Measurements from ENCODE around the gene TMPRSS3. TPM values are rescaled to one million over a fixed set of nuclear protein-coding genes. Genes with fewer than 3 reads are reported as not detected.
A peak's percentile ranks its signal among the peaks of the same experiment; 100 is the strongest.

Gene TMPRSS3
- total and polyA plus RNA-seq, 9 of the 15 experiments (the other 6 are each of a cell fraction or from before 2014, with no cell fraction given) = 0.07 TPM; not detected in 8

GRCh38 chr21:42341776-42342542 lies 53.9 kb downstream of the TMPRSS3 start:
- Histone ChIP-seq H3K9ac (ENCODE audit: insufficient read depth in 1 of 2, low read depth in 2 of 2, low read length in 2 of 2) (no peak overlapping the region), H3K4me1 (replicated peaks in 1 of 2; ENCODE audit: control insufficient read depth in 2 of 2, insufficient read depth in 2 of 2, low read length in 2 of 2) (peaks cover 0 to 7% of the 10 kb centered on the region in 2 experiments; a peak in 1 of 5 replicates), H3K36me3 (ENCODE audit: control insufficient read depth, insufficient read depth, low read length) (no peaks in the 10 kb centered on the region), H3K4me3 (no peak overlapping the region), H3K27ac (ENCODE audit: extremely low read depth, low read depth, low read length) (no peak overlapping the region), H3K4me2 (ENCODE audit: insufficient read depth, low read length) (no peak overlapping the region), H4K20me1 (replicated peaks; ENCODE audit: control insufficient read depth, insufficient read depth, low read length) (no peaks in the 10 kb centered on the region), H2AFZ (ENCODE audit: low read depth, low read length) (no peak overlapping the region), H3K9me1 (ENCODE audit: control insufficient read depth, insufficient read depth, low read length) (no peaks in the 10 kb centered on the region), H3K79me2 (ENCODE audit: control insufficient read depth, insufficient read depth, low read length) (no peaks in the 10 kb centered on the region), H3K27me3 (ENCODE audit: control insufficient read depth in 2 of 2, insufficient read depth in 2 of 2, low read length in 2 of 2) (peaks cover 19 to 62% of the 10 kb centered on the region in 2 experiments), H3K9me3 (replicated peaks; ENCODE audit: control insufficient read depth, insufficient read depth, low read depth, low read length) (no peaks in the 10 kb centered on the region)
- in situ Hi-C loops (cut with MboI) (no loop called here), intact Hi-C loops (cut with micrococcal nuclease) (no loop called here)
- WGBS (ENCODE audit: insufficient coverage, low coverage, missing lambda C conversion rate) = 11% methylated on average over 15 of the region's 15 CpGs
- BruUV-seq (replicated peaks) = no TSS peak
- ChIA-PET CTCF (ENCODE audit: low intra/inter-chr PET ratio) (no interaction called here), POLR2A (interaction anchor here (0.6 kb wide), 1 partner anchor 77 kb away, joined by 4 read pairs; no protein-coding TSS in a partner anchor)
- FAIRE-seq (no peak), DNase-seq (ENCODE audit: extremely low read depth in 1 of 4, low spot score in 3 of 4) (no peak), ATAC-seq (no peak)
- TF ChIP-seq CREM (IDR thresholded peaks at IDR 0.05; ENCODE audit: low read depth) (peak; percentile 73), SMAD3 (CRISPR knock-in tag; conservative IDR thresholded peaks at IDR 0.05) (no peak), FOXJ2 (tag; IDR thresholded peaks at IDR 0.05) (no peak), AFF1 (IDR thresholded peaks at IDR 0.05; ENCODE audit: low read depth in 1 of 2, partially characterized antibody in 2 of 2) (no peak), REST (IDR thresholded peaks at IDR 0.05; ENCODE audit: borderline replicate concordance) (no peak), REST (CRISPR knock-in tag; IDR thresholded peaks at IDR 0.05; ENCODE audit: low read depth) (no peak), SAFB (IDR thresholded peaks at IDR 0.05; ENCODE audit: borderline replicate concordance, low read depth, low read length) (no peak), ATF1 (CRISPR knock-in tag; IDR thresholded peaks at IDR 0.05) (no peak), ATF1 (tag; IDR thresholded peaks at IDR 0.05) (peak; percentile 68), CREB1 (IDR thresholded peaks at IDR 0.05) (peak; percentile 69), CREB1 (CRISPR knock-in tag; IDR thresholded peaks at IDR 0.05) (peak; percentile 42; the same call in 1 of the 2 replicates)
